Motor neuron (in vitro differentiated cells): ENCODE results near the gene ANP32A. TPM values are rescaled to one million over a fixed set of nuclear protein-coding genes. Genes with fewer than 3 reads are reported as not detected.

ENCODE experiments used
- ATAC-seq, 8 experiments: fragments of 200-7000 bp; cut with Tn5 transposase; replicated peaks in 6 of 8; 2 replicates each; pipeline ENCODE4 v1.8.0; 2021; ENCODE audit warnings: mild to moderate bottlenecking in 8 of 8, moderate library complexity in 8 of 8
- H3K27ac ChIP-seq, 2 donors: fragments of 250-450 bp; sonication (Bioruptor Pico); 2 replicates each; pipeline ENCODE4 v1.9.0; 2021; ENCODE audit warnings: antibody characterized with exemption in 2 of 2, mild to moderate bottlenecking in 2 of 2, moderate library complexity in 1 of 2
- H3K4me1 ChIP-seq, 2 donors: fragments of 250-450 bp; sonication (Bioruptor Pico); replicated peaks in 1 of 2; 2 replicates each; pipeline ENCODE4 v1.6.1; 2021; ENCODE audit warnings: antibody characterized with exemption in 2 of 2, mild to moderate bottlenecking in 2 of 2, moderate library complexity in 1 of 2
- H3K4me3 ChIP-seq, 5 donors: fragments of 250-450 bp; sonication (Bioruptor Pico); 2 replicates each; pipeline ENCODE4 v1.9.0; 2021; ENCODE audit warnings: antibody characterized with exemption in 5 of 5, mild to moderate bottlenecking in 5 of 5, moderate library complexity in 4 of 5
- WGBS, 10 experiments: fragments of 450-650 bp; shearing (Covaris generic); methylation state at CpG; one replicate each; pipeline ENCODE4 v1.0.0; 2022; 5-methylcytosine and 5-hydroxymethylcytosine counted together
- in situ Hi-C, 9 experiments: fragments of 400-800 bp; cut with MboI; loops; one replicate each; pipeline ENCODE4 v1.15.0; 2021; ENCODE audit warnings: low sequenced_read_pairs in 9 of 9, low pct_unique_long_range_greater_than_20kb in 2 of 9; ENCODE audit not compliant: unreplicated experiment in 9 of 9
- total RNA-seq, 8 experiments: library from RNA; unstranded; fragments of 300-600 nt; gene quantifications; 2 replicates each; pipeline versions ENCODE4 v1.2.3 to v1.2.4, GENCODE V29; 2022

Gene ANP32A
- total RNA-seq, 8 experiments from 2014 or later, result 49.4 to 217 (median 150) TPM

DNA sequence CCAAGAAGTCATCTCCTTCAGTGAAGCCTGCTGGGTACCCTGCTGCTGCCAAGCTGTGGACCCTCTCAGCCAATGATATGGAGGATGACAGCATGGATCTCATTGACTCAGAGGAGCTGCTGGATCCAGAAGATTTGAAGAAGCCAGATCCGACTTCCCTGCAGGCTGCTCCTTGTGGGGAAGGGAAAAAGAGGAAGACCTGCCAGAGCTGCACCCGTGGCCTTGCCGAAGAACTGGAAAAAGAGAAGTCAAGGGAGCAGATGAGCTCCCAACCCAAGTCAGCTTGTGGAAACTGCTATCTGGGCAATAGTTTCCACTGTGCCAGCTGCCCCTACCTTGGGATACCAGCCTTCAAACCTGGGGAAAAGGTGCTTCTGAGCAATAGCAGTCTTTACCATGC lies 13.7 kb upstream of the ANP32A start:
- in situ Hi-C loops, result no loop called here
- ATAC-seq, result no peak
- Histone ChIP-seq H3K27ac (no peak overlapping the region), H3K4me3 (no peak overlapping the region), H3K4me1 (no peaks in the 10 kb centered on the region)
- WGBS, 10 experiments, result 0 to 92% (median 33%) methylated on average over 1 to 3 of the region's 3 CpGs; no CpG with 5 or more reads in 3 of the 10 experiments

DNA sequence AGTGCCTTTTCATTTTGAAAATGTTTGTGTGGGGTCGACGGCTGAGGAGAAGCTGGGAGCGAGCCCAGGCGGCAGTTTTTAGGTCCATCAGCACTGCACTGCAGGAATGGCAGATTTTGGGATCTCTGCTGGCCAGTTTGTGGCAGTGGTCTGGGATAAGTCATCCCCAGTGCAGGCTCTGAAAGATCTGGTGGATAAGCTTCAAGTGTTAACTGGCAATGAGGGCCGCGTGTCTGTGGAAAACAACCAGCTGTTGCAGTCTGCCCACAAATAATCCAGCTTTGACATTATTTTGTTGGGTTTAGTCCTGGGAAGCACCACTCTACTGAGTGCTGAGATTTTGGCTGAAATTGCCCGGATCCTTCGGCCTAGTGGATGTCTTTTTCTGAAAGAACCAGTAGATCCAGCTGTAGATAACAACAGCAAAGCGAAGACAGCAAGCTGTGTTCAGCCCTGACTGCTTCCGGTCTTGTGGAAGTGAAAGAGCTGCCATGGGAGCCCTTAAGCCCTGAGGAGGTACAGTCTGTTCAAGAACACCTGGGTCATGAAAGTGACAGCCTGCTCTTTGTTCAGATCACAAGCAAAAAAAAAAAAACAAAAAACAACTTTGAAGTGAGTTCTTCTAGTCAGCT lies 13.1 kb upstream of the ANP32A start:
- Histone ChIP-seq H3K27ac (no peak overlapping the region), H3K4me1 (no peaks in the 10 kb centered on the region), H3K4me3 (no peak overlapping the region)
- 31 to 100% (median 89%) methylated on average over 1 to 7 of the region's 10 CpGs; no CpG with 5 or more reads in 1 of the 10 experiments for WGBS, 10 experiments
- in situ Hi-C loops, result no loop called here
- ATAC-seq, result no peak

GRCh38 chr15:68830141-68830785 lies 9.6 kb upstream of the ANP32A start:
- no peak overlapping the region for H3K4me3 ChIP-seq

GRCh38 chr15:68829068-68829467 lies 8.4 kb upstream of the ANP32A start:
- no peaks in the 10 kb centered on the region for H3K4me1 ChIP-seq
- ATAC-seq, result peak in 4 of 8 experiments; percentile 49 to 63 (median 56)
- H3K4me3 ChIP-seq, result no peak overlapping the region
- in situ Hi-C loops, result no loop called here
- no peak overlapping the region for H3K27ac ChIP-seq

More at GRCh38 chr15:68830141-68830785, 9.6 kb upstream of the ANP32A start:
- ATAC-seq, result no peak
- Histone ChIP-seq H3K27ac (no peak overlapping the region), H3K4me1 (no peaks in the 10 kb centered on the region)
- in situ Hi-C loops, result no loop called here
- 19 to 67% (median 52%) methylated on average over 1 to 3 of the region's 3 CpGs for WGBS, 10 experiments

- no peak for ATAC-seq
Observed at GRCh38 chr15:68823561-68823960, 2.9 kb upstream of the ANP32A start.

GRCh38 chr15:68822818-68823217 lies 2.1 kb upstream of the ANP32A start:
- no peak for ATAC-seq
- WGBS, 10 experiments, result 0 to 65% (median 30%) methylated on average over 1 to 3 of the region's 3 CpGs
- in situ Hi-C loops, result no loop called here
- Histone ChIP-seq H3K4me1 (no peaks in the 10 kb centered on the region), H3K4me3 (peak overlapping the region in 1 of 5 donors; percentile 92), H3K27ac (no peak overlapping the region)

More at GRCh38 chr15:68823561-68823960, 2.9 kb upstream of the ANP32A start:
- no peak overlapping the region for H3K4me3 ChIP-seq
- 69 to 100% (median 86%) methylated on average over 2 to 3 of the region's 3 CpGs for WGBS, 10 experiments
- H3K4me1 ChIP-seq, result no peaks in the 10 kb centered on the region
- H3K27ac ChIP-seq, result no peak overlapping the region
- in situ Hi-C loops, result no loop called here

GRCh38 chr15:68821841-68822381 lies 1.2 kb upstream of the ANP32A start:
- in situ Hi-C loops, result no loop called here
- Histone ChIP-seq H3K4me1 (no peaks in the 10 kb centered on the region), H3K4me3 (peak overlapping the region; percentile 55 to 92 (median 91)), H3K27ac (no peak overlapping the region)
- ATAC-seq, result no peak
- 0 to 16% (median 3%) methylated on average over 1 to 16 of the region's 16 CpGs; no CpG with 5 or more reads in 2 of the 10 experiments for WGBS, 10 experiments

DNA sequence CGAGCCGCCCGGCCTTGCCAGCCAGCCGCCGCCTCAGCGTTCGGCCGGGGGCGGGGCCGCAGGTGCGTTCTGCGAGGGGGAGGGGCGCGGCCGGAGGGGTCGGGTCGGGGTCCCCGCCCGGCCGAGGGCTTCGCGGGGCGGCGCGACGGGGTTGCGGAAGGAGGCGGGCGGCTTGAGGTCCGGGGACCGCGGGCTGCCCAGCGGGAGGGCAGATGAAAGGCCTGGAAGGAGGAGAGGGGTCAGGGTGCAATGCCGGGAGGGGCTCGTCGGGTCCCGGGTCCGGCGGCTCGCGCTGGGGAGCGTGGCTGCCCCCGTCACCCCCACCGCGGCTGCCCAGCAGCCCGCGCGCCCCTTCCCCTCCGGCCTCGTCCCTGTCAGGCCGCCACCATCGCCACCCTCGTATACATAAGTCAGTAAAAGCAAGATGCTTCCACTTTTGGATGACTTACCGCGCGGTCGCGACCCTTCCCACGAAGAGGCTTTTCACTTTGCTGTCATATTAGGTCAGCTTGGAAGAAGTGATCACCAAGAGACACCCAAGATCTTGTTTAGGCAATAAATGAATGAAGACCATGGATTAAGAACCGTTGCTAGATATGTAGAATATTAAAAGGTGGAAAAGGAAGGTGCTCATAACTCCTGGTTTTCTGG lies 620 bp upstream of the ANP32A start:
- in situ Hi-C loops, result no loop called here
- peak overlapping the region; percentile 55 to 92 (median 91) for H3K4me3 ChIP-seq
- ATAC-seq, result peak in 1 of 8 experiments; percentile 34
- H3K4me1 ChIP-seq, result peaks cover 5% of the 10 kb centered on the region in 2 donors
- H3K27ac ChIP-seq, result peak overlapping the region; percentile 87 to 88
- 0 to 20% (median 0%) methylated on average over 1 to 7 of the region's 60 CpGs; no CpG with 5 or more reads in 5 of the 10 experiments for WGBS, 10 experiments

GRCh38 chr15:68819495-68820294 lies 1.0 kb downstream of the ANP32A start:
- in situ Hi-C loops, result no loop called here
- WGBS, 10 experiments, result 0 to 1% (median 0%) methylated on average over 1 to 17 of the region's 48 CpGs; no CpG with 5 or more reads in 5 of the 10 experiments
- H3K27ac ChIP-seq, result peak overlapping the region; percentile 99
- peak in 3 of 8 experiments; percentile 8 to 11 (median 9) for ATAC-seq
- peak overlapping the region; percentile 55 to 92 (median 91) for H3K4me3 ChIP-seq
- peaks cover 19 to 21% of the 10 kb centered on the region in 2 donors for H3K4me1 ChIP-seq

DNA sequence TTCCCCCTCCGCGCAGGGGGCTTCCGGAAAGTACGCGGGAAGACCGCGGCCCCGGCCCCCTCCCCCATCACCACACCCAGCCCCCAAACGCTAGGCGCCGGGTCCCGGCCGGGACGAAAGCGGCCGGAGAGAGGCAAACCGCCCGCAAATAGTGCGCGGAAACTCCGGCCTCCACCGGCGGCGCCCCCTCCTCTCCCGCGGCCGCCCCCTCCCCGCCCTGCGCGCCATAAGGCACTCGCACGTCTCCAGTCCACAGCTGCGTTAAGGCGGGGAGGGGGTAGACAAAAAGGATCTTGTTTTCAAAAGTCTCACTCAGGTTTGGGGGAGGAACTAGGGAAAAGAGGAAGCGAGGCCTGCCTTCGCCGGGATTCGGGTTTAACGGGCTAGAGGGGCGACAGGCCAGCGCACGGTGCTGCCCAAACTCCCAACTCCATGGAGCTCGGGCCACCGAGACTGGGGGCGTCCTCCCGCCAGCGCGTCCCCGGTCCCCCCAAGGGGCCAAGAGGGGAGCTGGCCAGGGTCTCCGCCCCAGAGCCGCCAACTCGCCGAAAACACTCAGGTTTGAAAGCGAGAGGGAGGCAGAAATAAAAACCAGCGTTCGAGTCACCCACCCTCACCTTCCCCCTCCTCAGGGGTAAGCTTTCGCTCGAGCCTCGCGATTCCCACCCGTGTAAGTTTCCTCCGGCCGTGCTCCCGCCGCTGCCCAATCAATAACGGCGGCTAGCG lies 1.8 kb downstream of the ANP32A start:
- in situ Hi-C loops, result no loop called here

DNA sequence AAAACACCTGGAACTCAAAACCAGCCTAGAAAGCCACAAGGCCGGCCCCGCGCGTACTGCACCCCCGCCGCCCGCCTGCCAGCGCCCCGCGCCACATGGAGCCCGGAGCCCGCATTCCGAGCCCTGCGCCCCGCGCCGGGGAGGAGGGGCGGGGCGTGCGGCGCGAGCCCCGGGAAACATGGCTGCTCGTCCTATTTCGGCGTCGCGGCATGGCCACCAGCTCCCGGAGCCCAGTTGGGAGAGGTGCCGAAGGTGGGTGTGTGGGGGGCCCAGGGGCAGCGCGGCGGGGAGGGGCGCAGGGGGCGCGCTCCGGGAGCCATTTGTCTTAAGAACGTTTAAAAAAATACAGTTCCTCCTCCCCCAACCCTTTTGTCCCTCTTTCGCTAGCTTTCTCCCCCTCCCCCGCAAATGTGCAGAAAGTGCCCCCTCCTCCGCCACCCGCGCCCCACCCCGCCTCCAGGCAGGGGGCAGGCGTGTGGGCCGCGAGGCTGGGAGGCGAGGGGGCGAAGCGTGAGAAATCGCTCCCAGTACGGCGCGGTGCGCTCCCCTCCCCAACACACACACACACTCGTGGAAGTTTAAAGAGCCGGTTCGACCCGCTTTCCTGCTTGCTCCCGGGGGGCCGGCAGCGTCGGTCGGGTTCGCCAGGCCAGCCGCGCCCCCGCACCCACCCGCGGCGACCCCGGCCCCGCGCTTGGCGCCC lies 2.5 kb downstream of the ANP32A start:
- ATAC-seq, result peak; percentile 7 to 57 (median 38)
- Histone ChIP-seq H3K27ac (peak overlapping the region; percentile 99), H3K4me3 (peak overlapping the region; percentile 55 to 92 (median 91)), H3K4me1 (peaks cover 21 to 36% of the 10 kb centered on the region in 2 donors)
- in situ Hi-C loops, result no loop called here
- WGBS, 10 experiments, result 0% methylated on average over 3 of the region's 75 CpGs; no CpG with 5 or more reads in 9 of the 10 experiments

More for the DNA sequence above, 1.8 kb downstream of the ANP32A start:
- H3K4me1 ChIP-seq, result peaks cover 21 to 29% of the 10 kb centered on the region in 2 donors
- peak overlapping the region; percentile 55 to 92 (median 91) for H3K4me3 ChIP-seq
- peak in 6 of 8 experiments; percentile 1 to 20 (median 12) for ATAC-seq
- 0% methylated on average over 6 of the region's 68 CpGs; no CpG with 5 or more reads in 9 of the 10 experiments for WGBS, 10 experiments
- H3K27ac ChIP-seq, result peak overlapping the region; percentile 99
